ENCODE measurements around the gene NOBOX. TPM values are rescaled to one million over a fixed set of nuclear protein-coding genes. Genes with fewer than 3 reads are reported as not detected.

NOBOX gene
- total RNA-seq (2022; extraction: Qiagen RNA extraction): not detected in 5 replicates

DNA sequence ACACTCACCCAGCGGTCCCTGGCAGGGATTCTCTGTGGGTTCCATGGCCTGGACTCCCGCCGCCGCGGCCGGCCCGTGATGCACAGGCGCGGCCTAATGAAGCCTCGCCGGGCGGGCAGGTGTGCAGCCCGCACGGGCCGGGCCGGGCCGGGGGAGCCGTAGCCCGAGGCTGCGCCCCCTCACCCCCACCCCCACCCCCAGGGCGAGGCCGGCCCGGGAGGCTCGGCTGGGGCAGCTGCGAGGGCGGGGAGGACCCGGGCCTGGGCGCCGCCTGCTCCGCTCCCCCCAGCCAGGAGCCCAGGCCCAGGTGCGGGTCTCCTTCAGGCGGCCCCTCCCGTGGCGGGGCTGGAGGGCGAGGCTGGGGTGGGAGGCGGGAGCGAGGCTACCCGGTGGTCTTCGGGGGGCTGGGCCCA, at the start of gene NOBOX:
Gene NOBOX (minus strand): TSS at position 45 of the 413 bp plus-strand sequence.

GRCh38 chr7:144355176-144355822, 48.2 kb downstream of the NOBOX start, which contains the start of gene ARHGEF5:
ARHGEF5 (plus strand) TSS chr7:144355402; CDS start chr7:144362670, 7,268 bp downstream.

Other genes with a start within 250 kb of the NOBOX start
- gene CTAGE4, start 220.2 kb downstream of the NOBOX start, total RNA-seq (2022; extraction: Qiagen RNA extraction): 0.05 TPM in 1 of 5 replicates, not detected in the others
- 0.18 to 0.50 TPM (median 0.40 TPM) in 5 replicates for gene ARHGEF35, start 207.9 kb downstream of the NOBOX start, total RNA-seq (2022; extraction: Qiagen RNA extraction)
- not detected in 5 replicates for gene OR2A42, start 164.1 kb downstream of the NOBOX start, total RNA-seq (2022; extraction: Qiagen RNA extraction)
- gene OR2A7, start 138.9 kb downstream of the NOBOX start, total RNA-seq (2022; extraction: Qiagen RNA extraction): not detected in 5 replicates
- gene CTAGE8, start 134.4 kb downstream of the NOBOX start, total RNA-seq (2022; extraction: Qiagen RNA extraction): not detected in 5 replicates
- gene OR2A1, start 91.3 kb downstream of the NOBOX start, total RNA-seq (2022; extraction: Qiagen RNA extraction): not detected in 5 replicates
- 2.5 to 3.0 TPM (median 2.5 TPM) in 5 replicates for gene ARHGEF5, start 48.3 kb downstream of the NOBOX start, total RNA-seq (2022; extraction: Qiagen RNA extraction)